HEK293 (cell line): ENCODE results near the gene SH3BGRL3.
A peak's percentile ranks its signal among the peaks of the same experiment; 100 is the strongest.

Source experiments
- CTCF ChIA-PET: fragments of 350-600 bp; formaldehyde crosslinking; extraction: SDS; loops from one replicate; lab custom pipeline; 2021; ENCODE audit warnings: antibody characterized with exemption; lab: Yijun Ruan, JAX
- POLR2A ChIA-PET: fragments of 300-600 bp; formaldehyde crosslinking; extraction: SDS; loops from one replicate; lab custom pipeline; 2020; ENCODE audit warnings: antibody characterized with exemption, inconsistent platforms; lab: Yijun Ruan, JAX
- H3K27ac ChIP-seq: fragments of 200-500 bp; sonication (Bioruptor generic); 2 replicates; pipeline ENCODE4 v1.5.1; 2014; ENCODE audit warnings: low read depth, low read length, control low read depth, inconsistent platforms; ENCODE audit errors: extremely low read depth
- H3K36me3 ChIP-seq, 2 experiments: fragments of 200-500 bp in 1 of 2; sonication (Bioruptor generic) in 1 of 2; 1 replicate in 1 of 2; 2 replicates in 1 of 2; pipeline ENCODE4 v1.5.1; 2014 to 2017; ENCODE audit warnings: inconsistent platforms in 2 of 2, low read length in 2 of 2; ENCODE audit not compliant: control insufficient read depth in 2 of 2, insufficient read depth in 1 of 2
- H3K4me1 ChIP-seq: fragments of 200-500 bp; sonication (Bioruptor generic); 2 replicates; pipeline ENCODE4 v1.5.1; 2014; ENCODE audit warnings: mild to moderate bottlenecking, low read length, inconsistent platforms; ENCODE audit not compliant: control insufficient read depth, insufficient read depth
- H3K4me3 ChIP-seq: 2 replicates; pipeline ENCODE4 v1.5.1; 2011; ENCODE audit warnings: low read depth, mild to moderate bottlenecking, control low read depth, low read length, moderate library complexity
- H3K9me3 ChIP-seq: fragments of 200-500 bp; sonication (Bioruptor generic); 2 replicates; pipeline ENCODE4 v1.5.1; 2014; ENCODE audit warnings: low read depth, low read length, inconsistent platforms; ENCODE audit not compliant: control insufficient read depth, insufficient read depth
- ELK4 ChIP-seq: IDR thresholded peaks from 2 replicates; pipeline ENCODE4 v1.6.1; 2011; ENCODE audit warnings: mild to moderate bottlenecking, low read depth, low read length, borderline replicate concordance
- KLF10 ChIP-seq: fragments of 450-650 bp; IDR thresholded peaks from 2 replicates; pipeline ENCODE4 v1.5.1; 2018; ENCODE audit warnings: missing biosample characterization, mild to moderate bottlenecking, missing genetic modification characterization
- KLF7 ChIP-seq: fragments of 450-650 bp; formaldehyde crosslinking; IDR thresholded peaks from 2 replicates; pipeline ENCODE4 v1.5.1; 2016; ENCODE audit warnings: missing biosample characterization, missing genetic modification characterization, borderline replicate concordance
- KLF9 ChIP-seq: fragments of 450-650 bp; formaldehyde crosslinking; IDR thresholded peaks from 2 replicates; pipeline ENCODE4 v1.5.1; 2016; ENCODE audit warnings: missing biosample characterization, missing genetic modification characterization, low read depth
- MEIS1 ChIP-seq: sonication (generic); formaldehyde crosslinking; IDR thresholded peaks from 2 replicates; pipeline ENCODE4 v1.8.1; 2022; ENCODE audit warnings: missing genetic modification reagents, mild to moderate bottlenecking, borderline replicate concordance
- MZF1 ChIP-seq: fragments of 450-650 bp; formaldehyde crosslinking; IDR thresholded peaks from 2 replicates; pipeline ENCODE4 v1.5.1; 2017; ENCODE audit warnings: missing biosample characterization, missing genetic modification characterization, borderline replicate concordance
- SP2 ChIP-seq: fragments of 450-650 bp; formaldehyde crosslinking; IDR thresholded peaks from 2 replicates; pipeline ENCODE4 v1.5.1; 2016; ENCODE audit warnings: missing biosample characterization, missing genetic modification characterization
- SP3 ChIP-seq: fragments of 450-650 bp; formaldehyde crosslinking; IDR thresholded peaks from 2 replicates; pipeline ENCODE4 v1.5.1; 2016; ENCODE audit warnings: missing biosample characterization, missing genetic modification characterization
- TRIM28 ChIP-seq: IDR thresholded peaks from 2 replicates; pipeline ENCODE4 v1.6.1; 2011; ENCODE audit warnings: low read length, control low read depth, borderline replicate concordance
- WT1 ChIP-seq: fragments of 450-650 bp; formaldehyde crosslinking; IDR thresholded peaks from 2 replicates; pipeline ENCODE4 v1.5.1; 2016; ENCODE audit warnings: missing biosample characterization, missing genetic modification characterization
- ZBTB7A ChIP-seq: fragments of 450-650 bp; formaldehyde crosslinking; IDR thresholded peaks from 2 replicates; pipeline ENCODE4 v1.5.1; 2016; ENCODE audit warnings: low read depth, missing biosample characterization, missing genetic modification characterization
- ZFHX2 ChIP-seq: fragments of 450-650 bp; formaldehyde crosslinking; conservative IDR thresholded peaks from 2 replicates; pipeline ENCODE4 v1.5.1; 2016; ENCODE audit warnings: missing biosample characterization, missing genetic modification characterization
- ZFP37 ChIP-seq: fragments of 450-650 bp; formaldehyde crosslinking; IDR thresholded peaks from 2 replicates; pipeline ENCODE4 v1.5.1; 2016; ENCODE audit warnings: missing biosample characterization, missing genetic modification characterization
- ZNF10 ChIP-seq: fragments of 450-650 bp; formaldehyde crosslinking; IDR thresholded peaks from 2 replicates; pipeline ENCODE4 v1.5.1; 2017; ENCODE audit warnings: missing biosample characterization, missing genetic modification characterization
- ZNF16 ChIP-seq: fragments of 450-650 bp; formaldehyde crosslinking; IDR thresholded peaks from 2 replicates; pipeline ENCODE4 v1.5.1; 2016; ENCODE audit warnings: low read depth, missing biosample characterization, missing genetic modification characterization
- ZNF175 ChIP-seq: fragments of 450-650 bp; formaldehyde crosslinking; IDR thresholded peaks from 2 replicates; pipeline ENCODE4 v1.5.1; 2016; ENCODE audit warnings: missing biosample characterization, missing genetic modification characterization
- ZNF19 ChIP-seq: fragments of 450-650 bp; formaldehyde crosslinking; IDR thresholded peaks from 2 replicates; pipeline ENCODE4; 2016; ENCODE audit warnings: missing biosample characterization, missing genetic modification characterization, low read depth
- ZNF202 ChIP-seq: fragments of 450-650 bp; formaldehyde crosslinking; IDR thresholded peaks from 2 replicates; pipeline ENCODE4 v1.5.1; 2016; ENCODE audit warnings: missing biosample characterization, missing genetic modification characterization, borderline replicate concordance
- ZNF239 ChIP-seq: fragments of 450-650 bp; formaldehyde crosslinking; IDR thresholded peaks from 2 replicates; pipeline ENCODE4 v1.5.1; 2016; ENCODE audit warnings: missing biosample characterization, missing genetic modification characterization
- ZNF513 ChIP-seq: fragments of 450-650 bp; IDR thresholded peaks from 2 replicates; pipeline ENCODE4 v1.5.1; 2018; ENCODE audit warnings: missing biosample characterization, missing genetic modification characterization
- ZNF514 ChIP-seq: fragments of 450-650 bp; formaldehyde crosslinking; IDR thresholded peaks from 2 replicates; pipeline ENCODE4 v1.5.1; 2016; ENCODE audit warnings: missing biosample characterization, missing genetic modification characterization
- ZNF560 ChIP-seq: fragments of 450-650 bp; formaldehyde crosslinking; IDR thresholded peaks from 2 replicates; pipeline ENCODE4 v1.5.1; 2017; ENCODE audit warnings: missing biosample characterization, missing genetic modification characterization, borderline replicate concordance
- ZNF596 ChIP-seq: fragments of 450-650 bp; IDR thresholded peaks from 2 replicates; pipeline ENCODE4 v1.5.0; 2018; ENCODE audit warnings: missing biosample characterization, mild to moderate bottlenecking, missing genetic modification characterization, moderate library complexity
- ZNF664 ChIP-seq: fragments of 450-650 bp; formaldehyde crosslinking; IDR thresholded peaks from 2 replicates; pipeline ENCODE4 v1.5.1; 2016; ENCODE audit warnings: missing biosample characterization, missing genetic modification characterization

Gene SH3BGRL3

GRCh38 chr1:26321315-26322041 lies 41.6 kb downstream of the SH3BGRL3 start (continued):
- TF ChIP-seq ZNF513 (tag by site-specific recombination) (no peak), ZBTB7A (tag by site-specific recombination) (no peak), ZNF19 (tag by site-specific recombination) (no peak), ZNF239 (tag by site-specific recombination) (no peak)

- no peak for TF ChIP-seq ZNF10 (tag by site-specific recombination)
- TF ChIP-seq ZFHX2 (tag by site-specific recombination) = no peak
- no peak for TF ChIP-seq ELK4
- TF ChIP-seq KLF10 (tag by site-specific recombination) = no peak
- no peak overlapping the region for H3K4me3 ChIP-seq
- no peak overlapping the region for H3K27ac ChIP-seq
- H3K36me3 ChIP-seq = peaks cover 0 to 34% of the 10 kb centered on the region in 2 experiments; a peak in 2 of 3 replicates
- H3K4me1 ChIP-seq = no peaks in the 10 kb centered on the region
- ChIA-PET CTCF (interaction anchor here (0.5 to 11.1 kb wide), 47 partner anchors 8 to 1734 kb away, joined by 3 to 203 read pairs (median 5); partner anchors contain the start of genes CATSPER4, CEP85, CRYBG2 and DHDDS), POLR2A (interaction anchor here (0.6 to 3.0 kb wide), 3 partner anchors 15 to 42 kb away, joined by 3 to 10 read pairs (median 6); partner anchors contain the start of gene SH3BGRL3)
- no peaks in the 10 kb centered on the region for H3K9me3 ChIP-seq
These were observed 42.1 kb downstream of the SH3BGRL3 start for GRCh38 chr1:26322042-26322331.

- POLR2A ChIA-PET = interaction anchor here (3.0 kb wide), 1 partner anchor 38 kb away, joined by 10 read pairs; no protein-coding TSS in a partner anchor
These were observed 43.5 kb downstream of the SH3BGRL3 start for GRCh38 chr1:26323382-26323781.

GRCh38 chr1:26324550-26324949 lies 44.7 kb downstream of the SH3BGRL3 start:
- Histone ChIP-seq H3K9me3 (no peaks in the 10 kb centered on the region), H3K27ac (no peak overlapping the region), H3K4me3 (no peak overlapping the region), H3K36me3 (peaks cover 0 to 34% of the 10 kb centered on the region in 2 experiments; a peak in 2 of 3 replicates), H3K4me1 (no peaks in the 10 kb centered on the region)
- ChIA-PET CTCF (interaction anchor here (0.6 to 2.1 kb wide), 3 partner anchors 40 to 48 kb away, joined by 3 to 6 read pairs (median 3); no protein-coding TSS in a partner anchor), POLR2A (no interaction called here)
- no peak for TF ChIP-seq MZF1 (tag by site-specific recombination)
- no peak for TF ChIP-seq ZNF202 (tag by site-specific recombination)
- no peak for TF ChIP-seq ZNF175
- TF ChIP-seq ZNF514 = no peak
- TF ChIP-seq SP2 (tag by site-specific recombination) = no peak
- no peak for TF ChIP-seq ZFP37 (tag by site-specific recombination)
- TF ChIP-seq ZNF560 (tag by site-specific recombination) = no peak
- TF ChIP-seq KLF7 = no peak
- no peak for TF ChIP-seq SP3 (tag by site-specific recombination)
- TF ChIP-seq ZNF596 = no peak
- TF ChIP-seq TRIM28 = no peak
- no peak for TF ChIP-seq KLF9 (tag by site-specific recombination)
- no peak for TF ChIP-seq MEIS1
- no peak for TF ChIP-seq ZNF513 (tag by site-specific recombination)
- TF ChIP-seq WT1 (tag by site-specific recombination) = no peak

More at GRCh38 chr1:26323382-26323781, 43.5 kb downstream of the SH3BGRL3 start:
- no peak overlapping the region for H3K4me3 ChIP-seq
- H3K9me3 ChIP-seq = no peaks in the 10 kb centered on the region
- CTCF ChIA-PET = interaction anchor here (0.6 to 11.1 kb wide), 7 partner anchors 11 to 133 kb away, joined by 3 to 203 read pairs (median 8); partner anchors contain the start of genes CATSPER4 and SH3BGRL3
- no peak overlapping the region for H3K27ac ChIP-seq
- H3K36me3 ChIP-seq = peaks cover 0 to 34% of the 10 kb centered on the region in 2 experiments; a peak in 2 of 3 replicates
- no peaks in the 10 kb centered on the region for H3K4me1 ChIP-seq
- TF ChIP-seq ZNF664 (tag by site-specific recombination) (peak; percentile 52; the same call in 1 of the 2 replicates), ZNF16 (no peak)
